Activated naive CD4-positive, alpha-beta T cell treated with anti-CD3 and anti-CD28 coated beads for 36 hours (primary cell): Measurements from ENCODE around the gene AFAP1. TPM values are rescaled to one million over a fixed set of nuclear protein-coding genes. Genes with fewer than 3 reads are reported as not detected.
"Not testable (repeated sequence)": the region's sequence is repeated elsewhere in the genome, so short reads cannot be mapped to it uniquely, and the experiment has no call there.

Source experiments
- CTCF ChIA-PET: fragments of 350-600 bp; sonication (Branson Sonifier 250); formaldehyde crosslinking; loops from one replicate; lab custom pipeline; 2021; ENCODE audit warnings: antibody characterized with exemption; lab: Charles Lee
- DNase-seq: peaks from one replicate; pipeline ENCODE4 v3.0.0-alpha.2; 2020
- H3K27ac Mint-ChIP-seq: one replicate; pipeline ENCODE4 v1.8.0; 2021; ENCODE audit warnings: mild to moderate bottlenecking, mixed read lengths
- H3K27me3 Mint-ChIP-seq: one replicate; pipeline ENCODE4 v1.8.0; 2021; ENCODE audit warnings: low read depth, mixed read lengths
- H3K36me3 Mint-ChIP-seq: one replicate; pipeline ENCODE4 v1.8.0; 2021; ENCODE audit warnings: low read depth, mixed read lengths
- H3K4me1 Mint-ChIP-seq: one replicate; pipeline ENCODE4 v1.8.0; 2021; ENCODE audit warnings: low read depth, mixed read lengths
- H3K4me3 Mint-ChIP-seq: one replicate; pipeline ENCODE4 v1.8.0; 2021; ENCODE audit warnings: mild to moderate bottlenecking, moderate library complexity, mixed read lengths
- H3K9me3 Mint-ChIP-seq: one replicate; pipeline ENCODE4 v1.8.0; 2021; ENCODE audit warnings: mixed read lengths
- intact Hi-C: fragments of 100-400 bp; cut with micrococcal nuclease; formaldehyde crosslinking; loops from one replicate; pipeline ENCODE4 v1.15.1; 2023
- total RNA-seq, 2 experiments: library from RNA; stranded (reverse); gene quantifications; one replicate each; pipeline ENCODE4 v1.2.3, GENCODE V29; 2021

The AFAP1 gene
- total RNA-seq, 2 experiments from 2014 or later: 26.7 to 28.8 TPM

DNA sequence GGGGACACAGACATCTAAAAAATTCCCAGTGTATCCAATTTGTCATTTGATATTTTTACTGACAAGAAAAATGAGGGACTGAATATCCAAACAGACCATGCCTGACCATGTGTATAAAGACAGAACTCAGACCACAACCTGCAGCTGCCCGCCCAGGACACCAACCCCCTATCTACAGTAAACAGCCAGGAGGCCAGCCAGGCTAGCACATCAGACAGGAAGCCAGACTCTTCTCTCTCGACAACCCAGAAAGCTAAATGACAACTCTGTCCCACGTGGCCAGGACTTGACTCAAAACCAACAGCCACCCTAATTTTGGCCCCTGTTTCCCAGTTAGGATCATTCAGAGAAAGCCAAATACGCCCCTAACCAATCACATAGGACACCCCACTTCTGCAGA is 15.1 kb downstream of the AFAP1 start:
- Mint-ChIP-seq H3K27me3 (no peaks in the 10 kb centered on the region), H3K36me3 (peaks cover 7% of the 10 kb centered on the region), H3K4me3 (no peak overlapping the region), H3K9me3 (no peaks in the 10 kb centered on the region), H3K4me1 (peaks cover 26% of the 10 kb centered on the region), H3K27ac (no peak overlapping the region)
- CTCF ChIA-PET: interaction anchor here (1.0 kb wide), 1 partner anchor 63 kb away, joined by 3 read pairs; no protein-coding TSS in a partner anchor
- DNase-seq: no peak
- intact Hi-C loops: no loop called here

GRCh38 chr4:7924163-7924562 is 15.5 kb downstream of the AFAP1 start:
- no peak for DNase-seq
- peaks cover 22% of the 10 kb centered on the region for H3K4me1 Mint-ChIP-seq
- H3K27ac Mint-ChIP-seq: no peak overlapping the region
- no peaks in the 10 kb centered on the region for H3K27me3 Mint-ChIP-seq
- CTCF ChIA-PET: no interaction called here
- intact Hi-C loops: no loop called here
- no peaks in the 10 kb centered on the region for H3K9me3 Mint-ChIP-seq
- H3K36me3 Mint-ChIP-seq: peaks cover 5% of the 10 kb centered on the region
- H3K4me3 Mint-ChIP-seq: no peak overlapping the region

DNA sequence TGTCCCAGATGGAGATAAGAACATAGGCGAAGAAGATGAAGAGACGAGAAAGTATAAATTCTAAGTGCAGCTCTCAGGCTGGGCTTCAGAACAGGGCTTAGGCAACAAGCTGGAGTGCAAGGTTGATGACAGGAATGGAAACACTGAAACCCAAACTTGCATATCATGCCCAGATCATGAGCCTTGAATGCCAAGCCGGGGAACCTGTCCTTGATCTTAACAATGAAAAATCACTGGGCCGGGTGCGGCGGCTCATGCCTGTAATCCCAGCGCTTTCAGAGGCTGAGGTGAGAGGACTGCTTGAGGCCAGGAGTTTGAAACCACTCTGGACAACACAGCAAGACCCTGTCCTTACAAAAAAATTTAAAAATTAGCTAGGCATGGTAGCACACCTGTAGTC is 17.2 kb downstream of the AFAP1 start:
- Mint-ChIP-seq H3K4me1 (peaks cover 27% of the 10 kb centered on the region), H3K4me3 (no peak overlapping the region)
- CTCF ChIA-PET: interaction anchor here (0.8 kb wide), 1 partner anchor 117 kb away, joined by 3 read pairs; no protein-coding TSS in a partner anchor

DNA sequence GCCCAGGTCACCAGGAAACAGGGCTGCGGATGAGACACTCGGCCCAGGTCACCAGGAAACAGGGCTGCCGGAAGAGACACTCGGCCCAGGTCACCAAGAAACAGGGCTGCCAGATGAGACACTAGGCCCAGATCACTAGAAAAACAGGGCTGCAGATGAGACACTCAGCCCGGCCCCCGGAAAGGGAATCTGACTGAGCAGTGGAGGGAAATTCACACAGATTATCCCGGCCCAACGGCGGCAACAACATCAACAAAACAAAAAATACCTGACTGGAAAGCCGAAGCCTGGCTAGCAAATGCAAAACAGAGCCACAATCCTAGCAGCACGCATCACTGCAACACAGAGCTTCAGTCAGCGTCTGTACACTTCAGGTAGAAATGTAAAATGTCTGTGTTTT is 20.7 kb downstream of the AFAP1 start:
- Mint-ChIP-seq H3K4me1 (peaks cover 41% of the 10 kb centered on the region), H3K9me3 (no peaks in the 10 kb centered on the region), H3K36me3 (peaks cover 4% of the 10 kb centered on the region), H3K27ac (no peak overlapping the region), H3K27me3 (no peaks in the 10 kb centered on the region), H3K4me3 (no peak overlapping the region)
- intact Hi-C loops: loop anchor here (5.0 kb wide), 1 partner anchor 42 kb away; no protein-coding TSS in a partner anchor
- CTCF ChIA-PET: interaction anchor here (0.6 kb wide), 1 partner anchor 44 kb away, joined by 3 read pairs; no protein-coding TSS in a partner anchor
- DNase-seq: no peak

More for the DNA sequence above, 17.2 kb downstream of the AFAP1 start:
- no peak for DNase-seq
- Mint-ChIP-seq H3K9me3 (no peaks in the 10 kb centered on the region), H3K36me3 (peaks cover 5% of the 10 kb centered on the region), H3K27ac (no peak overlapping the region), H3K27me3 (no peaks in the 10 kb centered on the region)
- intact Hi-C loops: no loop called here

GRCh38 chr4:7918187-7918586 is 21.5 kb downstream of the AFAP1 start:
- H3K4me1 Mint-ChIP-seq: peaks cover 38% of the 10 kb centered on the region
- intact Hi-C loops: loop anchor here (5.0 kb wide), 1 partner anchor 41 kb away; no protein-coding TSS in a partner anchor
- H3K27ac Mint-ChIP-seq, H3K4me3 Mint-ChIP-seq, DNase-seq, H3K27me3 Mint-ChIP-seq, H3K36me3 Mint-ChIP-seq, CTCF ChIA-PET, H3K9me3 Mint-ChIP-seq: not testable (repeated sequence)

- Mint-ChIP-seq H3K27me3 (no peaks in the 10 kb centered on the region), H3K36me3 (peaks cover 4% of the 10 kb centered on the region), H3K27ac (no peak overlapping the region), H3K9me3 (no peaks in the 10 kb centered on the region), H3K4me3 (no peak overlapping the region), H3K4me1 (peaks cover 38% of the 10 kb centered on the region)
- intact Hi-C loops: loop anchor here (5.0 kb wide), 1 partner anchor 40 kb away; no protein-coding TSS in a partner anchor
- CTCF ChIA-PET: interaction anchor here (1.2 kb wide), 1 partner anchor 112 kb away, joined by 3 read pairs; no protein-coding TSS in a partner anchor
- DNase-seq: no peak
Observed at GRCh38 chr4:7917669-7918068, 22.0 kb downstream of the AFAP1 start.

DNA sequence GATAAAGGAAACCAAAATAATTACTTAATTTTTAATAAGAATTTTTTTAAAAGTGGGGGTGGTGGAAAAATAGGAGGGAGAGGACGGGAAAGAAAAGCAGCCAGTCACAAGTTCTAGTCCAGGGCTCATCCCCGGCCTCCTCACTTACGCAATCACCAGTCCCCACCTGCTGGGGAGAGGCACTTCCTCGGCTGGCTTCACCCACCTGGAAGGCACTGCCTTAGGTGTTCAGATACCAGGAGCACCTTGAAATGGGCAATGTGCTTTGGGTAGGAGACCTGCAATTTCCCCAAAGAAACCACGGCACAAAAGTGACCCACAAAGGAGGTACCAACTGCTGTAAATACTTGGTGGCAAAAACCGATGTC is 23.8 kb downstream of the AFAP1 start:
- H3K27me3 Mint-ChIP-seq: no peaks in the 10 kb centered on the region
- H3K27ac Mint-ChIP-seq: no peak overlapping the region
- no peaks in the 10 kb centered on the region for H3K9me3 Mint-ChIP-seq
- CTCF ChIA-PET: interaction anchor here (1.1 kb wide), 1 partner anchor 22 kb away, joined by 4 read pairs; no protein-coding TSS in a partner anchor
- H3K4me1 Mint-ChIP-seq: peaks cover 46% of the 10 kb centered on the region
- intact Hi-C loops: loop anchor here (2.0 to 5.0 kb wide), 2 partner anchors 39 to 61 kb away; no protein-coding TSS in a partner anchor
- H3K36me3 Mint-ChIP-seq: peaks cover 4% of the 10 kb centered on the region
- DNase-seq: no peak
- H3K4me3 Mint-ChIP-seq: no peak overlapping the region

DNA sequence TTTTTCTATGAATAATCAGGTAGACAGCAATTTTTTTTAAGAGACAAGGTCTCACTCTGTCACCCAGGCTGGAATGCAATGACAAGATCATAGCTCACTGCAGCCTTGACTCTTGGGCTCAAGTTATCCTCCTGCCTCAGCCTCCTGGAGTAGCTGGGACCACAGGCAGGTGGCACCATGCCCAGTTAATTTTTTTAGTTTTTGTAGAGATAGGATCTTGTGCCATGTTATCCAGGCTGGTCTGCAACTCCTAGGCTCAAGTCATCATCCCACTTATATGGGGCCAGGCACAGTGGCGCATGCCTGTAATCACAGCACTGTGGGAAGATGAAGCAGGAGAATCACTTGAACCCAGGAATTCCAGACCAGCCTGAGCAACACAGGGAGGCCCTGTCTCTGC is 26.8 kb downstream of the AFAP1 start:
- peaks cover 53% of the 10 kb centered on the region for H3K4me1 Mint-ChIP-seq
- no peaks in the 10 kb centered on the region for H3K27me3 Mint-ChIP-seq
- no peak for DNase-seq
- intact Hi-C loops: no loop called here
- no peaks in the 10 kb centered on the region for H3K9me3 Mint-ChIP-seq
- peaks cover 3% of the 10 kb centered on the region for H3K36me3 Mint-ChIP-seq
- CTCF ChIA-PET: interaction anchor here (0.5 to 1.6 kb wide), 3 partner anchors 32 to 108 kb away, joined by 4 to 6 read pairs (median 5); no protein-coding TSS in a partner anchor
- no peak overlapping the region for H3K4me3 Mint-ChIP-seq
- no peak overlapping the region for H3K27ac Mint-ChIP-seq

GRCh38 chr4:7910952-7911578 is 28.6 kb downstream of the AFAP1 start:
- H3K4me3 Mint-ChIP-seq: no peak overlapping the region
- no peaks in the 10 kb centered on the region for H3K9me3 Mint-ChIP-seq
- peaks cover 3% of the 10 kb centered on the region for H3K36me3 Mint-ChIP-seq
- intact Hi-C loops: no loop called here
- no peak overlapping the region for H3K27ac Mint-ChIP-seq
- CTCF ChIA-PET: interaction anchor here (1.1 kb wide), 1 partner anchor 33 kb away, joined by 3 read pairs; no protein-coding TSS in a partner anchor
- peaks cover 42% of the 10 kb centered on the region for H3K4me1 Mint-ChIP-seq
- no peaks in the 10 kb centered on the region for H3K27me3 Mint-ChIP-seq
- DNase-seq: no peak

- no peak overlapping the region for H3K27ac Mint-ChIP-seq
- DNase-seq: no peak
- H3K36me3 Mint-ChIP-seq: peaks cover 3% of the 10 kb centered on the region
- no peaks in the 10 kb centered on the region for H3K27me3 Mint-ChIP-seq
- H3K4me1 Mint-ChIP-seq: peaks cover 39% of the 10 kb centered on the region
- intact Hi-C loops: no loop called here
- no peaks in the 10 kb centered on the region for H3K9me3 Mint-ChIP-seq
- CTCF ChIA-PET: no interaction called here
- H3K4me3 Mint-ChIP-seq: no peak overlapping the region
Observed at GRCh38 chr4:7910263-7910896, 29.3 kb downstream of the AFAP1 start.

DNA sequence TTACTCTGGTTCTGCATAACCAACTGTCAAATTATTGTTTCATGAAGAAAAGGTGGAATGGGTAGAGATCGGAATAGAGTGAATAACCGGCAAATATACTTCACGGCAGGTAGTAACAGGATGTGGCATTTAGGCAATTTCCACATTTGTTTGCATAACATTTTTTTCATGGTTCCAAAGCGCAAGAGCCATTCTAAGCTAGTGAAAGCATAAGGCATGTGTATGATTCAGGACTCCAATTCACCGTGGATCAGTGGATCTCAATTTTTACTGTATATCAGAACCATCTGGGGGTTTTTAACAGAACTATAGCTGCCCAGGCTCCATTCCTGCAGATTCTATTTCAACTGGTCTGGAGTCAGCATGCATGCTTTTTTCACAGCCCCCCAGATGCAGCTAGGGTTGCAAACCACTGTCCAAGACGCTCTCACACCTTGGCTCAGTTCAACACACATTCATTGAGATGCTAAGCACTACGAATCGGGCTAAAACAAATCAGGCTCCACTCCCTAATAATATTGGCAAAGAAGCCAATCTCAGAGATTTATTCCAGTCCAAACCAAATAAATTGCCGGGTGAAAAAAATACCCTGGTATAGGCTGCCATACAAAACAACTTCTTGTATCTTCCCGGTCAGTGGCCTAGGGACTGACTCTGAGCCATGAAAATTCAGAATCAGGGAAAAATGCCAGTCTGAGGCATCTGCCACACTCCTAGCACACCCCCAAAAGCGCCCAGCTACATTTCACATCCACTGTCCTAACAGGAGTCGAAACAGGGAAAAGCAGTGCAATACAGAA is 30.0 kb downstream of the AFAP1 start:
- peaks cover 33% of the 10 kb centered on the region for H3K4me1 Mint-ChIP-seq
- DNase-seq: no peak
- H3K36me3 Mint-ChIP-seq: no peaks in the 10 kb centered on the region
- no peaks in the 10 kb centered on the region for H3K9me3 Mint-ChIP-seq
- no peaks in the 10 kb centered on the region for H3K27me3 Mint-ChIP-seq
- CTCF ChIA-PET: interaction anchor here (1.0 kb wide), 1 partner anchor 31 kb away, joined by 3 read pairs; no protein-coding TSS in a partner anchor
- intact Hi-C loops: no loop called here
- H3K4me3 Mint-ChIP-seq: no peak overlapping the region
- no peak overlapping the region for H3K27ac Mint-ChIP-seq

DNA sequence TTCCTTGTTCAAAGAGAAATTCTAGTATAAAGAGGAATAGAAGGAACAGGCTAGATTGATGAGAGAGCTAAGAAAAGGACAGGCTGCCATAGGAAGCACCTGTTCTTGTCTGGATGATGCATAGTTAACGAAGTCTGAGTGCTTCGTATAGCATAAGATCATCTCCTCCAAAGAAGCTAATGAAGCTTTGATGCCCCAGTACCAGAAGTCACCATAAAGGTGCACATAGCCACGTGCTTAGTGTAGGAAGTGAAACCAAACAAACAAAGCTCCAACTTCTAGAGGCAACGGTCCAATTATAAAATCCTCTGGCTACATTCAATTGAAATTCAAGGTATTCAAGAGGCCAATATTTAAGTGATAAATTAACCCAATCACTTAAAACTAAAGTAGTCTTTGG is 31.0 kb downstream of the AFAP1 start:
- H3K27me3 Mint-ChIP-seq: no peaks in the 10 kb centered on the region
- DNase-seq: no peak
- H3K4me3 Mint-ChIP-seq: no peak overlapping the region
- intact Hi-C loops: no loop called here
- H3K9me3 Mint-ChIP-seq: no peaks in the 10 kb centered on the region
- CTCF ChIA-PET: interaction anchor here (0.9 to 1.0 kb wide), 2 partner anchors 30 to 65 kb away, joined by 3 read pairs; no protein-coding TSS in a partner anchor
- no peaks in the 10 kb centered on the region for H3K36me3 Mint-ChIP-seq
- peaks cover 39% of the 10 kb centered on the region for H3K4me1 Mint-ChIP-seq
- H3K27ac Mint-ChIP-seq: no peak overlapping the region
